Naive B cell (primary cell): ENCODE measurements around the gene CTDSPL. TPM values are rescaled to one million over a fixed set of nuclear protein-coding genes. Genes with fewer than 3 reads are reported as not detected.
A peak's percentile ranks its signal among the peaks of the same experiment; 100 is the strongest.
"Not testable (repeated sequence)": the region's sequence is repeated elsewhere in the genome, so short reads cannot be mapped to it uniquely, and the experiment has no call there.

Source experiments
- ATAC-seq, 2 donors: fragments of 150-1000 bp; cut with Tn5 transposase; 2 replicates each; pipeline ENCODE4 v1.10.0; 2021; ENCODE audit warnings: low read depth in 2 of 2, mild to moderate bottlenecking in 2 of 2, moderate library complexity in 2 of 2
- DNase-seq: peaks from one replicate; pipeline ENCODE4 v3.0.0; 2022
- H3K27ac Mint-ChIP-seq, 6 donors: one replicate each; pipeline ENCODE4 v1.8.0; 2020 to 2022; ENCODE audit warnings: mild to moderate bottlenecking in 6 of 6, mixed read lengths in 6 of 6, moderate library complexity in 5 of 6, inconsistent platforms in 2 of 6
- H3K27me3 Mint-ChIP-seq, 3 donors: one replicate each; pipeline ENCODE4 v1.8.0; 2021 to 2022; ENCODE audit warnings: mixed read lengths in 3 of 3, mild to moderate bottlenecking in 1 of 3
- H3K36me3 Mint-ChIP-seq, 2 donors: one replicate each; pipeline ENCODE4 v1.8.0; 2020 to 2022; ENCODE audit warnings: mixed read lengths in 2 of 2, inconsistent platforms in 1 of 2, mild to moderate bottlenecking in 1 of 2
- H3K4me1 Mint-ChIP-seq, 3 donors: one replicate each; pipeline ENCODE4 v1.8.0; 2020 to 2022; ENCODE audit warnings: mixed read lengths in 3 of 3, inconsistent platforms in 1 of 3, mild to moderate bottlenecking in 1 of 3, moderate library complexity in 1 of 3
- H3K4me3 Mint-ChIP-seq, 8 donors: one replicate each; pipeline ENCODE4 v1.8.0; 2020 to 2022; ENCODE audit warnings: mild to moderate bottlenecking in 8 of 8, mixed read lengths in 8 of 8, moderate library complexity in 8 of 8, inconsistent platforms in 2 of 8
- H3K9me3 Mint-ChIP-seq, 7 donors: one replicate each; pipeline ENCODE4 v1.8.0; 2020 to 2022; ENCODE audit warnings: mixed read lengths in 7 of 7, mild to moderate bottlenecking in 5 of 7, inconsistent platforms in 2 of 7, moderate library complexity in 1 of 7
- polyA plus RNA-seq, 6 donors: library from polyadenylated mRNA; unstranded; fragments of 300-500 nt; fragmentation: Illumina TruSeq; gene quantifications; one replicate each; pipeline ENCODE4 v1.2.3, GENCODE V29; 2021; ENCODE audit warnings: low read depth in 6 of 6

Gene CTDSPL
- polyA plus RNA-seq, 6 donors from 2014 or later, result 0.15 to 0.70 (median 0.31) TPM; not detected in 3

DNA sequence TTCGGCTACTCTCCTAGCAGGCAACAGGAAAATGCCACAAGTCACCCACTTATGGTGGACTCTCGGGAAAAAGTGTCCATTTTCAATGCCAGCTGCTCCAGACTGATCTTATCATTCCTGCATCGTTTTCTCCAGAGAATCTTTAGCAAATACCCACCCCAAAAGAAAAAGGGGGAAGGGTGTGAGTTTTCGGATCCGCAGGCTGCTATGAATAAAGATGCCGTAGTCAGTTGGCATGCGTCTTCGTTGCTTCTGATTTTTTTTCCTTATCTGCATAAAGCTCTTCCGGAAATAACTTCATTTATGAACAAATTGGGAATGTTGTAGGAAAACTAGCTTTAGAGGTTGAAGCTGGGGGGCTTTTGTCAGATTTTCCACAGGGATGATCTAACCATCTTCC, 106.5 kb downstream of the CTDSPL start:
- H3K27me3 Mint-ChIP-seq, result peaks cover 0 to 5% (median 0%) of the 10 kb centered on the region in 3 donors
- H3K4me1 Mint-ChIP-seq, result no peaks in the 10 kb centered on the region
- no peak overlapping the region for H3K27ac Mint-ChIP-seq
- no peak overlapping the region for H3K4me3 Mint-ChIP-seq
- no peaks in the 10 kb centered on the region for H3K9me3 Mint-ChIP-seq
- no peaks in the 10 kb centered on the region for H3K36me3 Mint-ChIP-seq
- ATAC-seq (no peak), DNase-seq (no peak)

DNA sequence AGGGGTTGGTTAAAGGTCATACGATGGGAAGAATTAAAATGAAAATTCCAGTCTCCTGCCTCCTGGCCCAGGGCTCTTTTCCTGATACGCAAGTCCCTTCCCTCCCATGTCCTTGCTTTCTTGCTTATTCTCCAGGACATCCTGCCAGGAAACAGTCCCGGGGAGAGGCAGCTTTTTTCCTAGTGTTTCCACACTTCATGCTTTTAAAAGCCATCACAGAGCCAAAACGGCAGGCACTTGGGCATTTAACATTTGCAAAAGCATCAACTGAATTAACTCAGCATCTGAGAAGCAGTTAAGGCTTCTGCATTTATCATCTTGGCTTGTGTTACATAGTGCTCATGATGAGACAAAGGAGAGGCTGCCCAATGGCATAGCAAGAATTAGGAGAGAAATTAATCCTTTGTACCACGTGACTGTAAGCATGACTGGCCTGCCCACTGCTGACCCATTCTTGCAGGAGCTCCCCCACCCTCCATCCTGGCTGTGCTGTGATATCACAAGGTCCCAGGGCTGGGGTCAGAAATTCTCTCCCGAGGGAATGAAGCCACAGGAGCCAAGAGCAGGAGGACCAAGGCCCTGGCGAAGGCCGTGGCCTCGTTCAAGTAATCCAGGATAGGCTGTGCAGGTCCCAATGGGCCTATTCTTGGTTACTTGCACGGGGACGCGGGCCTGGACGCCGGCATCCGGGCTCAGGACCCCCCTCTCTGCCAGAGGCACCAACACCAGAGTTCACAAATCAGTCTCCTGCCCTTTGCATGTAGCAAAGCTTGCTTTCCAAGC, 107.3 kb downstream of the CTDSPL start:
- Mint-ChIP-seq H3K27me3 (peaks cover 0 to 5% (median 0%) of the 10 kb centered on the region in 3 donors), H3K36me3 (no peaks in the 10 kb centered on the region), H3K27ac (no peak overlapping the region), H3K4me3 (no peak overlapping the region), H3K4me1 (no peaks in the 10 kb centered on the region), H3K9me3 (no peaks in the 10 kb centered on the region)
- no peak for ATAC-seq
- DNase-seq, result no peak

GRCh38 chr3:37969596-37970100, 108.0 kb downstream of the CTDSPL start:
- no peak for ATAC-seq

DNA sequence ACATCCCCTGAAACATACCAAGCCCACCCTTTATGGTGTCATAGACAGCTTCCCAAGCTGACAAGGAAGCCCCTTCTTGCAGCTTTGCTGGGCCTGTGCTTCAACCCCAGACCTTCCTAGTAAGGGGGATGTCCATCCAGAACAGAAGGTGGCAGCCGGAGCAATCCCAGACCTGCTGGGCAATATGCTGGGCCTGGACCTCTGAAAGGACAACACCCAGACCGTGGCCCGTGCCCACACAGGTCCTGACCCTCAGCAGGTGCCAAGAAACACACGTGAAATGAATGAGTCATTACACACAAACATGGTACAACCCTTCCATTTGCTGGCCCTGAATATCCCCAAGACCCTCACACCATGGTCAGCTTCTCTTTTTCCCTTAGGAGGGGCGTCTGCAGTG, 109.1 kb downstream of the CTDSPL start:
- Mint-ChIP-seq H3K9me3 (no peaks in the 10 kb centered on the region), H3K27ac (no peak overlapping the region), H3K36me3 (no peaks in the 10 kb centered on the region), H3K4me3 (no peak overlapping the region), H3K4me1 (peaks cover 0 to 6% (median 3%) of the 10 kb centered on the region in 3 donors), H3K27me3 (peaks cover 0 to 5% (median 0%) of the 10 kb centered on the region in 3 donors)
- ATAC-seq (no peak), DNase-seq (no peak)

More at GRCh38 chr3:37969596-37970100, 108.0 kb downstream of the CTDSPL start:
- H3K4me3 Mint-ChIP-seq, result no peak overlapping the region
- H3K36me3 Mint-ChIP-seq, result no peaks in the 10 kb centered on the region
- DNase-seq, result no peak
- peaks cover 0 to 3% (median under 1%) of the 10 kb centered on the region in 3 donors for H3K4me1 Mint-ChIP-seq
- H3K27ac Mint-ChIP-seq, result no peak overlapping the region
- H3K27me3 Mint-ChIP-seq, result peaks cover 0 to 5% (median 0%) of the 10 kb centered on the region in 3 donors
- no peaks in the 10 kb centered on the region for H3K9me3 Mint-ChIP-seq

GRCh38 chr3:37971467-37971866, 109.8 kb downstream of the CTDSPL start:
- no peak overlapping the region for H3K27ac Mint-ChIP-seq
- peaks cover 0 to 5% (median 0%) of the 10 kb centered on the region in 3 donors for H3K27me3 Mint-ChIP-seq
- no peaks in the 10 kb centered on the region for H3K9me3 Mint-ChIP-seq
- H3K4me1 Mint-ChIP-seq, result peaks cover 0 to 6% (median 3%) of the 10 kb centered on the region in 3 donors
- H3K4me3 Mint-ChIP-seq, result no peak overlapping the region
- no peak for DNase-seq
- no peak for ATAC-seq
- no peaks in the 10 kb centered on the region for H3K36me3 Mint-ChIP-seq

GRCh38 chr3:37972056-37972455, 110.4 kb downstream of the CTDSPL start:
- not testable (repeated sequence) for H3K9me3 Mint-ChIP-seq, DNase-seq, H3K36me3 Mint-ChIP-seq, H3K4me3 Mint-ChIP-seq, ATAC-seq, H3K4me1 Mint-ChIP-seq, H3K27me3 Mint-ChIP-seq
- H3K27ac Mint-ChIP-seq, result peak overlapping the region in 1 of 6 donors; percentile 82

DNA sequence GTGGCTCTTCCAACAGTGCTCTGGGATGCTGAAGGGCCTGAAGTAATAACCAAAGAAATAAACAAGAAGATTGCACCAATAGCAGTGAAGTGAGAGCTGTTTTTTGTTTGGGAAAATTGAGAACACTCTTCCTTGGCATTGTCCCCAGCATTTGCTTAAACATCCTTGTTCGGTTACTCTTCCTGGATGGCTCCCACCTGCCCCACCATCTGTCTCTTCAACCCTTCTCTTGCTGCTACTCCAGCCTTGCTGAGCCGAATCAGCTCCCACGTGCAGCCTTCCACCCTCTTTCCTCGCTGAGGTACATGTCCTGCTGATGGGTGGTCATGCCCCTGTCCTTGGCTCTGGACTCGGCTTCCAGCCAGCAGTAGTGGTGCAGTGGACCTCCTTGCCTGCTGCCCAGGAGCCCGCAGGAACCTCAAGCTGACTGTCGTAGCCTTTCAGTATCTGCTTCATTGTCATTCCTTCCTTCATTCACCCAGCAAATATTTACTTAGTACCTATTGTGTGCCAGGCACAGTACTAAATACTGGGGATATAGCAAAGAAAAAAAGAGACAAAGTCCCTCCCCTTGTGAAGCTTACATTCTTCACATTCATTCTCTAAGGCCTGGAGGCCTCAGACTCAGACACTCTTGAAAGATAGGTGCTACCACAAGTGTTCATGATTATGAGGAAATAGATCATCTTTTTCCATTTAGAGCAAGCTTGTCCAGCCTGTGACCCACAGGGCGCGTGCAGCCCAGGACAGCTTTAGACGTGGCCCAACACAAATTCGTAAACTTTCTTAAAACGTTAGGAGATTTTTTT, 111.8 kb downstream of the CTDSPL start:
- peaks cover 0 to 6% (median 3%) of the 10 kb centered on the region in 3 donors for H3K4me1 Mint-ChIP-seq
- H3K9me3 Mint-ChIP-seq, result no peaks in the 10 kb centered on the region
- peaks cover 0 to 3% (median 0%) of the 10 kb centered on the region in 3 donors for H3K27me3 Mint-ChIP-seq
- DNase-seq, result no peak
- no peak for ATAC-seq
- no peaks in the 10 kb centered on the region for H3K36me3 Mint-ChIP-seq
- H3K27ac Mint-ChIP-seq, result no peak overlapping the region
- no peak overlapping the region for H3K4me3 Mint-ChIP-seq

- peak overlapping the region in 4 of 6 donors; percentile 10 to 61 (median 28) for H3K27ac Mint-ChIP-seq
These were observed 112.7 kb downstream of the CTDSPL start for GRCh38 chr3:37974121-37975083.

GRCh38 chr3:37979541-37980461, 118.1 kb downstream of the CTDSPL start:
- Mint-ChIP-seq H3K9me3 (no peaks in the 10 kb centered on the region), H3K36me3 (no peaks in the 10 kb centered on the region), H3K27me3 (no peaks in the 10 kb centered on the region), H3K27ac (peak overlapping the region in 1 of 6 donors; percentile 61), H3K4me3 (no peak overlapping the region), H3K4me1 (peaks cover 0 to 1% (median 1%) of the 10 kb centered on the region in 3 donors)
- DNase-seq (no peak), ATAC-seq (no peak)

More at GRCh38 chr3:37974121-37975083, 112.7 kb downstream of the CTDSPL start:
- DNase-seq (peak; percentile 58), ATAC-seq (peak; percentile 86 to 89)
- Mint-ChIP-seq H3K27me3 (no peaks in the 10 kb centered on the region), H3K4me3 (no peak overlapping the region), H3K9me3 (no peaks in the 10 kb centered on the region), H3K36me3 (no peaks in the 10 kb centered on the region), H3K4me1 (peaks cover 0 to 6% (median 3%) of the 10 kb centered on the region in 3 donors)

DNA sequence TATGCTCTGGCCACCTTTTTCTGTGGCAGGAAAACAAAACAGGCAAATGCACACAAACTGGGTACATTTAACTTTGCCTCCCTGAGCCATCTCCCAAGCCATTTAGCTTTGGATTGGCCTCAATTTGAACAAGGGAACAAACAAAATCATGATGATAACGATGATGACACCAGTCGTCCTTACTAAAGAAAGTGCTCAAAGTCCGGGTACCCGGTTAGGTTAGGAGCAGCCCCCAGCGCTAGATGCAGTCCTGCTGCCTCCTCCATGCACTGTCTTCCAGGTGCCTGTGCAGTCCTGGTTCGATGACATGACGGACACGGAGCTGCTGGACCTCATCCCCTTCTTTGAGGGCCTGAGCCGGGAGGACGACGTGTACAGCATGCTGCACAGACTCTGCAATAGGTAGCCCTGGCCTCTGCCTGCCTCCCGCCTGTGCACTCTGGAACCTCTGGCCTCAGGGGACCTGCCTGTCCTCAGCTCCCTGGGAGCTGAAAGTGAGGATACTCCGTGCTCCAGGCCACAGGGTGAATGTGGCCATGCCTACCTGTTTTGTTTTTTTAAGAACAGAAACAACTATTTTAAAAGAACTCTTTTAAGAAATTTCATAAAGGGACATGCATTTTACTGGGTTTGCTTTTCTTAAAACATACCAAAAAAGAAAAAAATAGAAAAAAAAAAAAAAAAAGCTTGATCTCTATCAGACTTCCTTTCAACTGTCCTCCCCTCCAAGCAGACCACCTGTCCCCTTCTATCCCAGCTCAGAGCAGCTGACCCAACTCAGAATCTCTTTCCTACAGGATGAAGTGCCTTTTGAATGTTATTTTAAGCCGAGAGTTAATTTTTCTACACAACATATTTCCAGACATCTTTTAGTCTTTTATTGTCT, 119.0 kb downstream of the CTDSPL start:
- no peak for DNase-seq
- Mint-ChIP-seq H3K9me3 (no peaks in the 10 kb centered on the region), H3K27ac (no peak overlapping the region), H3K4me3 (no peak overlapping the region), H3K4me1 (no peaks in the 10 kb centered on the region), H3K36me3 (no peaks in the 10 kb centered on the region), H3K27me3 (no peaks in the 10 kb centered on the region)
- no peak for ATAC-seq

DNA sequence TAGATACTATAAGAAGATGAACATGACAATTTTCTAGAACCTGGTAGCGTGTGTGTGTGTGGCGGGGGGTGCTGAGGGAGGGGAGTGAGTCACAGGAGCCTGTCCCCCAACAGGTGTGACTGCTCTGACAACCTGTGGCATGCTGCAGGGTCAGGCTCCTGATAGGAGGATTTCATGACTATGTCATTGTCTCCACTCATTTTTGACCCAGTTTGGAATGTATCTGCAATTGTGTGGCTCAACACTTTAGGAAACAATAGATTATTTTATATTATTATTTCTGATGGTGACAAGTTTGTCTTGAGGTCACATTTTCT, 119.6 kb downstream of the CTDSPL start:
- DNase-seq (no peak), ATAC-seq (no peak)
- Mint-ChIP-seq H3K4me1 (no peaks in the 10 kb centered on the region), H3K27me3 (no peaks in the 10 kb centered on the region), H3K9me3 (no peaks in the 10 kb centered on the region), H3K4me3 (no peak overlapping the region), H3K27ac (no peak overlapping the region), H3K36me3 (no peaks in the 10 kb centered on the region)
